Neural cell (in vitro differentiated cells): ENCODE results near the gene HIPK4.

Experiments used
- EP300 ChIP-seq: fragments of 450-650 bp; conservative IDR thresholded peaks from 2 replicates; pipeline ENCODE4 v1.6.1; 2014; ENCODE audit warnings: antibody characterized with exemption, mild to moderate bottlenecking, moderate library complexity; ENCODE audit not compliant: poor library complexity, severe bottlenecking
- EZH2 ChIP-seq: fragments of 200-600, 300-800 bp; shearing (Covaris generic), sonication (generic); IDR thresholded peaks from 2 replicates; pipeline ENCODE4 v1.6.1; 2014; ENCODE audit warnings: antibody characterized with exemption, low read length, borderline replicate concordance, mild to moderate bottlenecking; ENCODE audit not compliant: insufficient read depth, poor library complexity, severe bottlenecking
- POLR2AphosphoS5 ChIP-seq: IDR thresholded peaks from 2 replicates; pipeline ENCODE4 v1.6.1; 2012
- TF ChIP-seq, protein P1 (sequence below): fragments of 450-650 bp; IDR thresholded peaks from 2 replicates; pipeline ENCODE4 v1.5.1; 2014; ENCODE audit warnings: antibody characterized with exemption, mild to moderate bottlenecking, moderate library complexity; ENCODE audit not compliant: poor library complexity, severe bottlenecking

DNA sequence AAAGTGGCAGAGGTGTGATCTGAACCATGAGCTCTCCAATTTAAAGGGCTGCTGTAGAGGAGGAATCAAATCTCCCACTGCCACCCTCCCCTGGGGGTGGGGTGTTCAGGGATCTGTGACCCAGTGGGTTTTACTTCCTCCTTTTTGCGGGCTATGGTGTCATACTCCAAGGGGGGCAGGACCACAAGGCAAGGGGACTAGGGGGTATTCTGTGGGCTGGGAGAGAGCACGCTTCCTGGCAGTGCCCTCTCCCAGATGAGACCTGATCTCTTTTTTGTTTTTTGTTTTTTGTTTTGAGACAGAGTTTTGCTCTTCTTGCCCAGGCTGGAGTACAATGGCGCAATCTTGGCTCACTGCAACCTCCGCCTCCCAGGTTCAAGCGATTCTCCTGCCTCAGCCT lies 31.2 kb downstream of the HIPK4 start:
- TF ChIP-seq POLR2AphosphoS5 (no peak), EP300 (no peak), EZH2 (no peak)
- TF ChIP-seq, protein P1, sequence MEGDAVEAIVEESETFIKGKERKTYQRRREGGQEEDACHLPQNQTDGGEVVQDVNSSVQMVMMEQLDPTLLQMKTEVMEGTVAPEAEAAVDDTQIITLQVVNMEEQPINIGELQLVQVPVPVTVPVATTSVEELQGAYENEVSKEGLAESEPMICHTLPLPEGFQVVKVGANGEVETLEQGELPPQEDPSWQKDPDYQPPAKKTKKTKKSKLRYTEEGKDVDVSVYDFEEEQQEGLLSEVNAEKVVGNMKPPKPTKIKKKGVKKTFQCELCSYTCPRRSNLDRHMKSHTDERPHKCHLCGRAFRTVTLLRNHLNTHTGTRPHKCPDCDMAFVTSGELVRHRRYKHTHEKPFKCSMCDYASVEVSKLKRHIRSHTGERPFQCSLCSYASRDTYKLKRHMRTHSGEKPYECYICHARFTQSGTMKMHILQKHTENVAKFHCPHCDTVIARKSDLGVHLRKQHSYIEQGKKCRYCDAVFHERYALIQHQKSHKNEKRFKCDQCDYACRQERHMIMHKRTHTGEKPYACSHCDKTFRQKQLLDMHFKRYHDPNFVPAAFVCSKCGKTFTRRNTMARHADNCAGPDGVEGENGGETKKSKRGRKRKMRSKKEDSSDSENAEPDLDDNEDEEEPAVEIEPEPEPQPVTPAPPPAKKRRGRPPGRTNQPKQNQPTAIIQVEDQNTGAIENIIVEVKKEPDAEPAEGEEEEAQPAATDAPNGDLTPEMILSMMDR: no peak
